ENCODE measurements around the gene AGTRAP.

Gene AGTRAP

GRCh38 chr1:11784993-11785769 is 49.2 kb downstream of the AGTRAP start:
- peak; percentile 26 for DNase-seq

GRCh38 chr1:11786168-11786567 is 50.2 kb downstream of the AGTRAP start:
- DNase-seq = no peak

- DNase-seq = peak; percentile 23
Measured at GRCh38 chr1:11787251-11787803, 51.4 kb downstream of the AGTRAP start.

- no peak for DNase-seq
Measured at GRCh38 chr1:11787804-11788436, 52.0 kb downstream of the AGTRAP start.

- DNase-seq = no peak
Measured at GRCh38 chr1:11788549-11789053, 52.7 kb downstream of the AGTRAP start.

- DNase-seq = no peak
Measured at GRCh38 chr1:11789126-11790067, 53.5 kb downstream of the AGTRAP start.

GRCh38 chr1:11790101-11790879 is 54.4 kb downstream of the AGTRAP start:
- no peak for DNase-seq

- peak; percentile 50 for DNase-seq
Measured at GRCh38 chr1:11790880-11791715, 55.2 kb downstream of the AGTRAP start.

- no peak for DNase-seq
Measured at GRCh38 chr1:11792106-11792505, 56.2 kb downstream of the AGTRAP start.

GRCh38 chr1:11793819-11794218 is 57.9 kb downstream of the AGTRAP start:
- DNase-seq = no peak

- DNase-seq = no peak
Measured at GRCh38 chr1:11794446-11795237, 58.7 kb downstream of the AGTRAP start.

GRCh38 chr1:11795238-11795890 is 59.4 kb downstream of the AGTRAP start:
- DNase-seq = no peak

GRCh38 chr1:11796036-11796828 is 60.3 kb downstream of the AGTRAP start:
- no peak for DNase-seq

GRCh38 chr1:11797525-11798216 is 61.7 kb downstream of the AGTRAP start:
- DNase-seq = no peak

- no peak for DNase-seq
Measured at GRCh38 chr1:11799099-11799498, 63.2 kb downstream of the AGTRAP start.

- no peak for DNase-seq
Measured at GRCh38 chr1:11799896-11800295, 64.0 kb downstream of the AGTRAP start.

- DNase-seq = no peak
Measured at GRCh38 chr1:11800391-11800755, 64.4 kb downstream of the AGTRAP start.

Data from midbrain (tissue), 1 donor.